ENCODE measurements around the gene ZNF609. TPM values are rescaled to one million over a fixed set of nuclear protein-coding genes. Genes with fewer than 3 reads are reported as not detected.

Gene ZNF609
- total and polyA plus RNA-seq, 8 donors = 4.2 to 25.2 (median 13.1) TPM

- Histone ChIP-seq H3K4me1 (peaks cover 0 to 14% (median 8%) of the 10 kb centered on the region in 3 donors), H3K27ac (no peak overlapping the region), H3K9me3 (no peaks in the 10 kb centered on the region), H3K4me3 (no peak overlapping the region), H3K36me3 (no peaks in the 10 kb centered on the region), H3K27me3 (no peaks in the 10 kb centered on the region)
- TF ChIP-seq CTCF (IDR thresholded peaks at IDR 0.05) = no peak
- no peak for ATAC-seq
- no peak for FAIRE-seq
- intact Hi-C loops (cut with DNase I) = no loop called here
- WGBS, 2 donors = 63 to 78% methylated on average over 1 of the region's 1 CpG
- no peak for DNase-seq
Measured at GRCh38 chr15:64574301-64575017, 114.1 kb downstream of the ZNF609 start.

GRCh38 chr15:64580696-64581407, 120.5 kb downstream of the ZNF609 start:
- intact Hi-C loops (cut with DNase I) = no loop called here
- Histone ChIP-seq H3K27ac (no peak overlapping the region), H3K27me3 (no peaks in the 10 kb centered on the region), H3K36me3 (no peaks in the 10 kb centered on the region), H3K4me1 (no peaks in the 10 kb centered on the region), H3K4me3 (no peak overlapping the region), H3K9me3 (no peaks in the 10 kb centered on the region)
- no peak for TF ChIP-seq CTCF (IDR thresholded peaks at IDR 0.05)
- WGBS, 2 donors = 93 to 94% methylated on average over 9 of the region's 9 CpGs
- FAIRE-seq (no peak), DNase-seq (no peak), ATAC-seq (peak in 1 of 4 donors; percentile 20)

GRCh38 chr15:64581408-64581761, 121.0 kb downstream of the ZNF609 start:
- Histone ChIP-seq H3K4me3 (no peak overlapping the region), H3K4me1 (no peaks in the 10 kb centered on the region), H3K9me3 (no peaks in the 10 kb centered on the region), H3K36me3 (no peaks in the 10 kb centered on the region), H3K27ac (no peak overlapping the region), H3K27me3 (no peaks in the 10 kb centered on the region)
- no peak for ATAC-seq
- DNase-seq = no peak
- 77 to 88% methylated on average over 2 of the region's 2 CpGs for WGBS, 2 donors
- no peak for TF ChIP-seq CTCF (IDR thresholded peaks at IDR 0.05)
- no peak for FAIRE-seq
- intact Hi-C loops (cut with DNase I) = no loop called here

GRCh38 chr15:64582202-64582601, 121.8 kb downstream of the ZNF609 start:
- no peak for FAIRE-seq
- Histone ChIP-seq H3K27ac (no peak overlapping the region), H3K9me3 (no peaks in the 10 kb centered on the region), H3K4me1 (peaks cover 0 to 5% (median 0%) of the 10 kb centered on the region in 3 donors), H3K27me3 (no peaks in the 10 kb centered on the region), H3K4me3 (no peak overlapping the region), H3K36me3 (no peaks in the 10 kb centered on the region)
- DNase-seq = no peak
- peak in 1 of 4 donors; percentile 35 for ATAC-seq
- TF ChIP-seq CTCF (IDR thresholded peaks at IDR 0.05) = no peak
- WGBS, 2 donors = 93 to 95% methylated on average over 3 of the region's 3 CpGs
- intact Hi-C loops (cut with DNase I) = no loop called here

- H3K4me3 ChIP-seq = no peak overlapping the region
- no peak for ATAC-seq
- H3K27ac ChIP-seq = no peak overlapping the region
- WGBS, 2 donors = 88 to 96% methylated on average over 4 of the region's 4 CpGs
- H3K27me3 ChIP-seq = no peaks in the 10 kb centered on the region
- TF ChIP-seq CTCF (IDR thresholded peaks at IDR 0.05) = no peak
- no peaks in the 10 kb centered on the region for H3K9me3 ChIP-seq
- no peaks in the 10 kb centered on the region for H3K36me3 ChIP-seq
- H3K4me1 ChIP-seq = peaks cover 0 to 5% (median 0%) of the 10 kb centered on the region in 3 donors
- DNase-seq = no peak
- intact Hi-C loops (cut with DNase I) = no loop called here
- FAIRE-seq = no peak
Measured at GRCh38 chr15:64583519-64583918, 123.1 kb downstream of the ZNF609 start.

Measured in pancreas (tissue), 10 donors.